GM18517 (cell line): Measurements from ENCODE around the gene UPK3BL1.
"Not testable (repeated sequence)": the region's sequence is repeated elsewhere in the genome, so short reads cannot be mapped to it uniquely, and the experiment has no call there.

Source experiments
- ATAC-seq: cut with Tn5 transposase; IDR thresholded peaks from one replicate; pipeline ENCODE4 v1.9.1; 2021; ENCODE audit warnings: mild to moderate bottlenecking, moderate library complexity; ENCODE audit not compliant: unreplicated experiment

UPK3BL1 gene

GRCh38 chr7:102630622-102631021 is 12.0 kb downstream of the UPK3BL1 start:
- ATAC-seq = not testable (repeated sequence)

DNA sequence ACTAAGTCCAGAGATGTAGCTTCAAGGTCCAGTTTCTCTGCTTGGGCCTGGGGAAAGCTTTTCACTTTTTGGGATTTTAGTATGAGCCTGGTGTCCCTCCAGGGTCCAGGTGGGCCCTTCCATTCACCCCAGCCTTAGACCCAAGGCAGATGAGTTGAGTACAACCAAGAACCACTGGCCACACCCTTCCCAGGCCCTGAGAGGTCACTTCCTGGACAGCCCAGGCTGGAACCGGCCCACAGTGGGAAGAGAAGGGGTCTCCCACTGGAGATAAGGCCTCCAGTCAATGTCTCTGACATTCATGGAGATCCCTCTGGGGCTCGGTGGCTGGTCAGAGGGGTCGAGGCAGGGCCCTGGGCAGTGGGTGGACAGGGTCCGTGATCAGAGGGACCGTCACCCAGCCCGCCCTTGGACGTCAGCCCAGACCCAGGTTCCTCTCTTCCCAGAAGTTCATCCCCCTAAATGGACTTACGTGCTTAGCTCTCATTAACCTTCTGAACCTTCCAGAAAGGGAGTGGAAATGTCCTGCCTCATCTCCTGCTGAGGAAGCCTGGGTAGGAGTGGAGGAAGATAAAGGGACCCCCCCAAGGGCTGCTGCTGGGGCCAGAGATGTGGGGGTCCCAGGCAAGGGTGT is 15.2 kb downstream of the UPK3BL1 start:
- not testable (repeated sequence) for ATAC-seq

GRCh38 chr7:102618122-102618521 is 24.5 kb downstream of the UPK3BL1 start:
- not testable (repeated sequence) for ATAC-seq

GRCh38 chr7:102616507-102617125 is 26.0 kb downstream of the UPK3BL1 start, which contains the start of gene RASA4:
RASA4 (minus strand) TSS chr7:102616756; CDS start chr7:102616689, 67 bp downstream.
- peak; percentile 38 for ATAC-seq

GRCh38 chr7:102615930-102616329 is 26.7 kb downstream of the UPK3BL1 start:
- not testable (repeated sequence) for ATAC-seq

GRCh38 chr7:102614873-102615272 is 27.7 kb downstream of the UPK3BL1 start:
- not testable (repeated sequence) for ATAC-seq

- peak; percentile 22 for ATAC-seq
These were observed 28.3 kb downstream of the UPK3BL1 start for GRCh38 chr7:102614346-102614697.

GRCh38 chr7:102613575-102614345 is 28.8 kb downstream of the UPK3BL1 start:
- peak; percentile 64 for ATAC-seq

DNA sequence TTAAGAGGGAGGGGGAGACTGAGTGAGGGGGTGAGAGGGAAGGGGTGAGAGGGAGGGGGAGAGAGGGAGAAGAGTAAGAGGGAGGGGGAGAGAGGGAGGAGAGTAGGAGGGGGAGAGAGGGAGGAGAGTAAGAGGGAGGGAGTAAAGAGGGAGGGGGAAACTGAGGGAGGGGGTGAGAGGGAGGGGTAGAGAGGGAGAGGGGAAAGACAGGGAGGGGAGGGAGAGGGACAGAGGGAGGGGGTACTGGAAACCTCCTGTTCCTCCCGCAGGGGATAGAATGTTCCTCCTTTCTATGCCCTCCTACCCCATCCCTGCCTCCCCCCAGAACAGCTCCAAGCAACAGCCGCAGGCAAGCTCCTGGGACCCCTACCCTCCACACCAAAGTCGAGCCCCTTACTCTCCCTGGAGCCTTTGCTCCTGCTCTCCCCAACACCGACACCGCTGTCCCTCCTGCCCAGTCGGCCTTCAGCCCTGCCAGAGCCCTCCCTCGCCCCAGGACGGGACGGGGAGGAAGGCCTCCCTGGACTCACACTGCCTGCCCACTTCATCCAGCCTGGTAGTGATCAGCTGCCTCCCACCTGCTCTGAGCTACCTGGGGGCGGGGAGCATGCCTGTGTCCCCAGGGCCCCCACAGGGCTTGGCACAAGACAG is 30.8 kb downstream of the UPK3BL1 start:
- not testable (repeated sequence) for ATAC-seq

- peak; percentile 23 for ATAC-seq
These were observed 31.4 kb downstream of the UPK3BL1 start for GRCh38 chr7:102611013-102611674.

- not testable (repeated sequence) for ATAC-seq
These were observed 32.1 kb downstream of the UPK3BL1 start for GRCh38 chr7:102610441-102610840.

DNA sequence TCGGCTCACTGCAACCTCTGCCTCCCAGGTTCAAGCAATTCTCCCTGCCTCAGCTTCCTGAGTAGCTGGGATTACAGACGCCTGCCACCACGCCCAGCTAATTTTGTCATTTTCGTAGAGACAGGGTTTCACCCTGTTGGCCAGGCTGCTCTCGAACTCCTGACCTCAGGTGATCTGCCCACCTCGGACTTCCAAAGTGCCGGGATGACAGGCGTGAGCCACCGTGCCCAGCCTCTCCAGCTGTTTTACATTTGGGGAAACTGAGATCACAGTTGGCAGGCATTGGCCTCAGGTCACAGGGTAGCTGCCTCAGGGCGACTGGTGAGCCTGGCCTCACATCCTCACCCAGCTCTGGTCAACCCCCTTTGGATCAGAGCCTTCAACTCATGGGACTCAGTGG is 32.9 kb downstream of the UPK3BL1 start:
- not testable (repeated sequence) for ATAC-seq

DNA sequence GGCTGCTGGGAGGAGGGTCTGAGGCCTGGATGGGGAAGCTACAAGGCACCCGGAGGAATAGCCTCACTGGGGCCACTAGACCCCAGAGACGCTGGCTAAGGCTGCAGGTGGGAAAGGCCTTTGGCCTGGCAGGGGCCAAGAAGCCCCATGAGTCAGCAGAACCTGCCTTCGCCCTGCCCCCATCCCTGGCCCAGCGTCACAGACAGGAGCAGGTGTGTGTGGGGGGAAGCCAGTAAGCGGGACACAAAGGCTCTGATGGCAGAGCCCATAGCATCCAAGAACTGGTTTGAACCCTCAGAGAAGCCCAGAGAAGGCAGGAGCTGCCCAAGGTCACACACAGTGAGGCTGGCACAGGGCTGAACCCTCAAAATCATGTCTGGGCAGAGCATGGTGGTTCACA is 35.7 kb downstream of the UPK3BL1 start:
- ATAC-seq = not testable (repeated sequence)

DNA sequence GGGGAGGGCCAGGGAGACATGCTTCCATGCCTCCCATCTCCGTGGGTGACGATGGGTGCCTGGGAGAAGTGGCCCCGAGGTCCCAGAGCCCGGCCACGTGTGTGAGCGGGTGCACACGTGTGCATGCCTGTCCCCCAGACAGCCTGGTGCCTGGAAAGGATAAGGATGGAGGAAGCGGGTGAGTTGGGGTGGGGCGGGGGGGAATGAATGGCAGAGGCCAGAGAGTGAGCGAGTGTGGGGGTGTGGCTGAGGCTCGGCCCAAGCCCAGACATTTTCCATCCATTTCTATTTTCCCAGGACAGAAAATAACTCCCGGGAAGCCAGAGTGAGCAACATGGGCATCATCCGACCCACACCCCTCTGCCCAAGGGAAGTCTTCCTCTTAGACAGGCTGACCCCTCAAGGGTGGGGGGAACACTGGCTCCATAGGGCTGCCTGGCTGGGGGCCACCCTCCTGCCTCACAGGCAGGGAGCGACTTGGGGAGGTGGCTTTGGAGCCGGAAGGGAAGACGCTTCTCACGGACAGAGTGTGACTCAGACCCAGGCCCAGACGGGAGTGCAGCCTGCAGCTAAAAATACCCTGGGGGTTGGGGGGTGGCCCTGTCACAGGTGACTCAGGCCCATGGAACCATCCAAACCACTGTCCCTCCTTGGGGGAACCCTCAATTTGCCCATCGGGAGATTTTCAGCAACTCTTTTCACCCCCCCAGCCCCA is 38.0 kb downstream of the UPK3BL1 start:
- ATAC-seq = not testable (repeated sequence)

GRCh38 chr7:102602317-102602716 is 40.3 kb downstream of the UPK3BL1 start:
- not testable (repeated sequence) for ATAC-seq

DNA sequence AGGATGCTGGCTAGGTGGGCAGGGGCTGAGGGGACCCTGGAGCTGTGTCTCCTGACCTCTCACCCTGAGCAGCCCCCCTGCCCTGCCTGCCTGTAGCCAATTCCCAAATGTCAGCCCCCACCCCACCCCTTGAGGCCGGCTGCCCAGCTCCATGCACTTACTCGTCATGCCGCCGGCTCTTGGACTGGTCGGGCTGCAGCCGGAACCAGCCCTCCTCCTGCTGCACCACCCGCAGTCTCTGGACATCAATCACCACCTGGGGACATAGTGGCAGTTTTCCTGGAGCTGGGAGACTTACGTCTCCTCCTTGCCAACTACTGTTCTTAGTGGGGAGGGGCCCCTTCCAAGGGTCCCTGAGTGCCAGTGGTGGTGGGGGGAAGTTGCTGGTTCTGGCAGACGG is 42.9 kb downstream of the UPK3BL1 start:
- not testable (repeated sequence) for ATAC-seq

DNA sequence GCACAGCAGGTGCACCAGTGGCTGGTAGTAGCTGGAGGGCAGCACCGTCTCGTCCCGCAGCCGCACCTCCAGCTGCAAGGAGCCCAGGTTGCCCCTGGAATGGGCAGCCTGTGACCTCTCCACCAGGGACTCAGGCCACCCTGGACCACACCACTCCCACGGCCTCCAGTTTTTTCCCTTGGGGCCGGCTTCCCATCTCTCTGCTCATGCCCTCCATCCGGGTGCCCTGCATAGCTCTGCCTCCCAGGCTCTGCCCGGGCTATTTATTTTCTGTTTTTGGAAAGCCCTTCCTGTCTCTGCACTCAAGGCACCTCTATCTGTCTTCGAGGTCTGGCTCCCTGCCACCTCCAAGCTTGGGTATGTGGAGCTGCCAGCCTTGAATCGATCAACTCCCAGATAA is 46.6 kb downstream of the UPK3BL1 start:
- not testable (repeated sequence) for ATAC-seq

DNA sequence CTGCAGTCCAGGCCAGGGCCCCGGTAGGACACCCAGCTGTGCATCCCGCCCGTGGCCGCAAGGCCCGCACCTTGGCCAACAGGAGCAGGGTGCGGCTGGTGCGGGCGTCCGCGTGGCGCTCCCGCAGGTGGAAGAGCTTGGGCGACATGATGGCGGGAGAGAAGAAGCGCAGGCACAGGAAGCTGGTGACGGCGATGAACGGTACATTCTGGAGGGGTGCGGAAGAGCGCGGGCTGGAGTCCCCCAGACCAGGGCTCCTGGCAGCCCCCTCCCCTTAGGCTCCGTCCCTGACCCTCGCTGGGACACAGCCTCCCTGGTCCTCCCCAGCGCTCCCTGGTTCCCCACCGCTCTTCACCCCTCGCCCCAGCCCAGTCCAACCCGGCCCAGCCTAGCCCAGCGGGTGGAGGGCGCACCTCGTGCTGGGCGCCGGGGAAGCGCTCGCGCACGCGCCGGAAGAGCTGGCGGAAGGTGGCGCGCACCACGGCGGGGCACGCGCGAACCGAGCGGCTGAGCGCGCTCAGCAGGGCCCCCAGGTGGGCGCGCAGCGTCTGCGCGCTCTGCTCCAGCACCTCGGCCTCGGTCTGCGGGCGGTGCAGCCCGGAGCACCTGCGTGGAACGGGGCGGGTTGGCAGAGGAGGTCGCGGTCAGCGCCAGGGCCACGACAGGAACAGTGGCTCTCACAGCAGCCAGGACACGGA is 48.8 kb downstream of the UPK3BL1 start:
- peak; percentile 62 for ATAC-seq

DNA sequence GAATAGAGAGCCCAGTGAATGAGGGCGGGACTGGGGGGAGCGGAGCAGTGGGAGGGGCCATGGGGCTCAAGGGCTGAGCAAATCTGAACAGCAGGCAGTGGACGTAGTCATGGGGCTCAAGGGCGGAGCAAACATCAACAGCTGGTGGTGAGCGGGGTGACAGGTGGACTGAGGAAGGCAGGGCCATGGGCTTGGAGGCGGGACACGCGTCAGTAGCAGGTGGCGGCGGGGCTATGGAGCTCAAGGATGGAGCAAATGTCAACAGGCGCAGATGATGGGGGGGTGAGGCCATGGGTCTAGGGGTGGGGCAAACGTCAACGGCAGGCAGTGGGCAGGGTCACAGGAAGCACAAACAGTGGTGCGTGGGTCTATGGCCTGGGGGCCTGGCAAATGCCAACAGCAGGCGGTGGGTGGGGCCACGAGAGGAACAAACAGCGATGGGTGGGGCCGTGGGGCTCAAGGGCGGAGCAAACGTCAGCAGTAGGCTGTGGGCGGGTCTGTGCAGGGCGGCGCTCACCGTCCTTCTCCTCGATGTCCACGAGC is 50.0 kb downstream of the UPK3BL1 start:
- peak; percentile 37 for ATAC-seq
